NCI-H2081 (cell line): ENCODE results near the gene INTU.
"Not testable (repeated sequence)": the region's sequence is repeated elsewhere in the genome, so short reads cannot be mapped to it uniquely, and the experiment has no call there.

Source experiments
- DNase-seq, 2 experiments: peaks; one replicate each; lab custom pipeline; 2025; lab: John Stamatoyannopoulos, UW

The INTU gene

GRCh38 chr4:127643791-127644190, 11.0 kb downstream of the INTU start:
- DNase-seq, result no peak

GRCh38 chr4:127648061-127648460, 15.3 kb downstream of the INTU start:
- no peak for DNase-seq

- DNase-seq, result not testable (repeated sequence)
These were observed 22.8 kb downstream of the INTU start for GRCh38 chr4:127655590-127655989.

- DNase-seq, result no peak
These were observed 23.4 kb downstream of the INTU start for GRCh38 chr4:127656047-127656680.

- DNase-seq, result no peak
These were observed 27.6 kb downstream of the INTU start for GRCh38 chr4:127660284-127660885.

GRCh38 chr4:127667116-127667515, 34.4 kb downstream of the INTU start:
- peak in 1 of 2 experiments; percentile 0 for DNase-seq

- DNase-seq, result no peak
These were observed 35.0 kb downstream of the INTU start for GRCh38 chr4:127667772-127668171.

- no peak for DNase-seq
These were observed 36.0 kb downstream of the INTU start for GRCh38 chr4:127668770-127669169.

- DNase-seq, result no peak
These were observed 36.9 kb downstream of the INTU start for GRCh38 chr4:127669691-127670090.

- DNase-seq, result no peak
These were observed 39.4 kb downstream of the INTU start for GRCh38 chr4:127672111-127672510.

- DNase-seq, result no peak
These were observed 52.5 kb downstream of the INTU start for GRCh38 chr4:127685292-127685691.

GRCh38 chr4:127686658-127687057, 53.9 kb downstream of the INTU start:
- DNase-seq, result no peak

GRCh38 chr4:127687580-127687979, 54.8 kb downstream of the INTU start:
- DNase-seq, result no peak

- DNase-seq, result no peak
These were observed 66.0 kb downstream of the INTU start for GRCh38 chr4:127698789-127699200.

- peak in 1 of 2 experiments; percentile 15 for DNase-seq
These were observed 76.2 kb downstream of the INTU start for GRCh38 chr4:127708985-127709384.

GRCh38 chr4:127709456-127709855, 76.7 kb downstream of the INTU start:
- no peak for DNase-seq

GRCh38 chr4:127730142-127730913, 97.6 kb downstream of the INTU start, which contains the start of gene SLC25A31:
TSS of gene SLC25A31 (plus strand) at chr4:127730400. CDS start at chr4:127730546, 146 bp downstream.
- no peak for DNase-seq

- no peak for DNase-seq
These were observed 98.6 kb downstream of the INTU start for GRCh38 chr4:127731406-127731805.

- peak; percentile 7 to 45 for DNase-seq
These were observed 100.0 kb downstream of the INTU start for GRCh38 chr4:127732623-127733328.

GRCh38 chr4:127734976-127735375, 102.2 kb downstream of the INTU start:
- DNase-seq, result no peak

- DNase-seq, result no peak
These were observed 104.5 kb downstream of the INTU start for GRCh38 chr4:127737295-127737694.

GRCh38 chr4:127741247-127741646, 108.5 kb downstream of the INTU start:
- DNase-seq, result no peak
